HepG2 (cell line): ENCODE results near the gene KLHL18. TPM values are rescaled to one million over a fixed set of nuclear protein-coding genes. Genes with fewer than 3 reads are reported as not detected.

Source experiments
- AKAP8 ChIP-seq: sonication (generic); formaldehyde crosslinking; IDR thresholded peaks from 2 replicates; pipeline ENCODE4 v1.5.1; 2020; ENCODE audit warnings: mild to moderate bottlenecking, missing genetic modification reagents
- CEBPG ChIP-seq: IDR thresholded peaks from 2 replicates; pipeline ENCODE4 v1.6.1; 2016
- CERS6 ChIP-seq: sonication (generic); formaldehyde crosslinking; IDR thresholded peaks from 2 replicates; pipeline ENCODE4 v1.5.0; 2020; ENCODE audit warnings: missing genetic modification reagents
- CREB1 ChIP-seq, 2 experiments: fragments of 450-650 bp in 1 of 2; IDR thresholded peaks; 2 replicates each; pipeline ENCODE4 v1.6.1; 2016 to 2017; ENCODE audit warnings: control low read depth in 1 of 2, mild to moderate bottlenecking in 1 of 2, missing compliant biosample characterization in 1 of 2, missing genetic modification characterization in 1 of 2
- DMAP1 ChIP-seq: IDR thresholded peaks from 2 replicates; pipeline ENCODE4 v1.6.1; 2016
- DNMT1 ChIP-seq: sonication (generic); formaldehyde crosslinking; IDR thresholded peaks from 2 replicates; pipeline ENCODE4 v1.5.1; 2020; ENCODE audit warnings: mild to moderate bottlenecking, missing genetic modification reagents
- ELF4 ChIP-seq: sonication (generic); formaldehyde crosslinking; IDR thresholded peaks from 2 replicates; pipeline ENCODE4 v1.5.0; 2020; ENCODE audit warnings: missing genetic modification reagents, mild to moderate bottlenecking, moderate library complexity, borderline replicate concordance
- ERF ChIP-seq: IDR thresholded peaks from 2 replicates; pipeline ENCODE4 v1.6.1; 2018; ENCODE audit warnings: missing biosample characterization, missing genetic modification reagents
- EZH2 ChIP-seq: conservative IDR thresholded peaks from 2 replicates; pipeline ENCODE4 v1.6.1; 2012; ENCODE audit warnings: mild to moderate bottlenecking, low read depth, low read length, moderate library complexity
- HMGA1 ChIP-seq: sonication (generic); formaldehyde crosslinking; conservative IDR thresholded peaks from 2 replicates; pipeline ENCODE4 v1.4.0; 2020; ENCODE audit warnings: missing genetic modification reagents
- MAFF ChIP-seq: IDR thresholded peaks from 2 replicates; pipeline ENCODE4 v1.6.1; 2011; ENCODE audit warnings: low read depth, low read length, improper control_type of control experiment
- MAZ ChIP-seq, 2 experiments: sonication (generic) in 1 of 2; formaldehyde crosslinking in 1 of 2; IDR thresholded peaks; 2 replicates each; pipeline versions ENCODE4 v1.5.0 to v1.6.1; 2012 to 2020; ENCODE audit warnings: low read depth in 2 of 2, mild to moderate bottlenecking in 2 of 2, borderline replicate concordance in 1 of 2, improper control_type of control experiment in 1 of 2, low read length in 1 of 2, missing genetic modification reagents in 1 of 2, moderate library complexity in 1 of 2
- NCOA5 ChIP-seq: sonication (generic); formaldehyde crosslinking; IDR thresholded peaks from 2 replicates; pipeline ENCODE4 v1.4.0; 2020; ENCODE audit warnings: missing genetic modification reagents
- NR3C1 ChIP-seq: sonication (generic); formaldehyde crosslinking; IDR thresholded peaks from 2 replicates; pipeline ENCODE4 v1.4.0; 2020; ENCODE audit warnings: missing genetic modification reagents
- NRL ChIP-seq: sonication (generic); formaldehyde crosslinking; IDR thresholded peaks from 2 replicates; pipeline ENCODE4 v1.5.0; 2020; ENCODE audit warnings: missing genetic modification reagents, mild to moderate bottlenecking, moderate library complexity, borderline replicate concordance
- PPARG ChIP-seq: conservative IDR thresholded peaks from 2 replicates; pipeline ENCODE4 v1.6.1; 2016; ENCODE audit warnings: missing biosample characterization, missing genetic modification reagents
- REXO4 ChIP-seq: sonication (generic); formaldehyde crosslinking; IDR thresholded peaks from 2 replicates; pipeline ENCODE4 v1.8.0; 2022; ENCODE audit warnings: missing genetic modification reagents, mild to moderate bottlenecking, borderline replicate concordance
- SIN3B ChIP-seq: fragments of 150-350 bp; IDR thresholded peaks from 2 replicates; pipeline ENCODE4 v1.6.1; 2014; ENCODE audit warnings: low read length
- TBX3 ChIP-seq: fragments of 450-650 bp; IDR thresholded peaks from 2 replicates; pipeline ENCODE4 v1.6.1; 2017; ENCODE audit warnings: antibody characterized with exemption, mild to moderate bottlenecking, inconsistent platforms, borderline replicate concordance
- TP53 ChIP-seq: sonication (generic); formaldehyde crosslinking; conservative IDR thresholded peaks from 2 replicates; pipeline ENCODE4 v1.4.0; 2020; ENCODE audit warnings: missing genetic modification reagents
- ZBTB7B ChIP-seq: sonication (generic); formaldehyde crosslinking; IDR thresholded peaks from 2 replicates; pipeline ENCODE4 v1.4.0; 2020; ENCODE audit warnings: missing genetic modification reagents
- ZFP41 ChIP-seq: sonication (generic); formaldehyde crosslinking; IDR thresholded peaks from 2 replicates; pipeline ENCODE4 v1.4.0; 2020; ENCODE audit warnings: mild to moderate bottlenecking, missing genetic modification reagents, borderline replicate concordance
- ZNF674 ChIP-seq: sonication (generic); formaldehyde crosslinking; IDR thresholded peaks from 2 replicates; pipeline ENCODE4 v1.5.0; 2020; ENCODE audit warnings: low read depth, mild to moderate bottlenecking, missing genetic modification reagents
- ZNF839 ChIP-seq: sonication (generic); formaldehyde crosslinking; IDR thresholded peaks from 2 replicates; pipeline ENCODE4 v1.4.0; 2020; ENCODE audit warnings: missing genetic modification reagents, mild to moderate bottlenecking, borderline replicate concordance
- polyA plus RNA-seq, 8 experiments: library from polyadenylated mRNA; depleted of rRNA in 3 of 8; stranded (reverse) in 7 of 8; unstranded in 1 of 8; fragments of >200 nt; fragmentation: Illumina TruSeq in 4 of 8; extraction: Trizol in 4 of 8; gene quantifications; 2 replicates each; pipeline versions ENCODE4 v1.2.1 to v1.2.3, GENCODE V29; 2011 to 2016; ENCODE audit warnings: low read depth in 4 of 8, missing spikeins in 1 of 8, mixed read lengths in 1 of 8; ENCODE audit not compliant: insufficient read depth in 1 of 8
- total RNA-seq, 5 experiments: library from RNA; depleted of rRNA; stranded (reverse); fragments of >200 nt; fragmentation: Illumina TruSeq; extraction: Trizol; gene quantifications; 2 replicates each; pipeline ENCODE4 v1.2.3, GENCODE V29; 2016; ENCODE audit warnings: low read depth in 1 of 5
- TF ChIP-seq, protein P1 (sequence below): sonication (generic); formaldehyde crosslinking; IDR thresholded peaks from 2 replicates; pipeline ENCODE4 v1.4.0; 2020; ENCODE audit warnings: missing genetic modification reagents
- TF ChIP-seq, protein P2 (sequence below): sonication (generic); formaldehyde crosslinking; IDR thresholded peaks from 2 replicates; pipeline ENCODE4 v1.4.0; 2020; ENCODE audit warnings: missing genetic modification reagents, borderline replicate concordance

Gene KLHL18
- total and polyA plus RNA-seq, 2 of the 13 experiments (the other 11 are each of a cell fraction or from before 2014, with no cell fraction given) = 17.5 to 18.8 TPM

GRCh38 chr3:47394140-47394870, 111.6 kb downstream of the KLHL18 start (continued):
- no peak for TF ChIP-seq PPARG (CRISPR knock-in tag)
- TF ChIP-seq ZFP41 (CRISPR knock-in tag) = no peak
- no peak for TF ChIP-seq NCOA5 (CRISPR knock-in tag)
- TF ChIP-seq NRL (CRISPR knock-in tag) = no peak
- TF ChIP-seq DNMT1 (CRISPR knock-in tag) = no peak
- TF ChIP-seq ZNF839 = no peak
- no peak for TF ChIP-seq CERS6 (CRISPR knock-in tag)
- TF ChIP-seq ERF = 0 out of 2 replicates have a peak, but pooled peaks have one; percentile 25
- TF ChIP-seq ELF4 (CRISPR knock-in tag) = no peak
- no peak for TF ChIP-seq MAZ (IDR thresholded peaks at IDR 0.05; ENCODE audit: borderline replicate concordance, low read depth, low read length)
- no peak for TF ChIP-seq MAZ (CRISPR knock-in tag; IDR thresholded peaks at IDR 0.05; ENCODE audit: low read depth)
- 0 out of 2 replicates have a peak, but pooled peaks have one; percentile 25 for TF ChIP-seq CEBPG (CRISPR knock-in tag)
- TF ChIP-seq HMGA1 = no peak
- TF ChIP-seq TP53 = no peak
- TF ChIP-seq SIN3B = no peak
- TF ChIP-seq REXO4 (CRISPR knock-in tag) = no peak
- no peak for TF ChIP-seq AKAP8 (CRISPR knock-in tag)
- TF ChIP-seq, protein P1, sequence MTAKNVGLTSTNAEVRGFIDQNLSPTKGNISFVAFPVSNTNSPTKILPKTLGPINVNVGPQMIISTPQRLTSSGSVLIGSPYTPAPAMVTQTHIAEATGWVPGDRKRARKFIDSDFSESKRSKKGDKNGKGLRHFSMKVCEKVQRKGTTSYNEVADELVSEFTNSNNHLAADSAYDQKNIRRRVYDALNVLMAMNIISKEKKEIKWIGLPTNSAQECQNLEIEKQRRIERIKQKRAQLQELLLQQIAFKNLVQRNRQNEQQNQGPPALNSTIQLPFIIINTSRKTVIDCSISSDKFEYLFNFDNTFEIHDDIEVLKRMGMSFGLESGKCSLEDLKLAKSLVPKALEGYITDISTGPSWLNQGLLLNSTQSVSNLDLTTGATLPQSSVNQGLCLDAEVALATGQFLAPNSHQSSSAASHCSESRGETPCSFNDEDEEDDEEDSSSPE (CRISPR knock-in tag) = no peak
- TF ChIP-seq ZNF674 = no peak
- no peak for TF ChIP-seq DMAP1
- no peak for TF ChIP-seq ZBTB7B (CRISPR knock-in tag)
- no peak for TF ChIP-seq EZH2
- TF ChIP-seq, protein P2, sequence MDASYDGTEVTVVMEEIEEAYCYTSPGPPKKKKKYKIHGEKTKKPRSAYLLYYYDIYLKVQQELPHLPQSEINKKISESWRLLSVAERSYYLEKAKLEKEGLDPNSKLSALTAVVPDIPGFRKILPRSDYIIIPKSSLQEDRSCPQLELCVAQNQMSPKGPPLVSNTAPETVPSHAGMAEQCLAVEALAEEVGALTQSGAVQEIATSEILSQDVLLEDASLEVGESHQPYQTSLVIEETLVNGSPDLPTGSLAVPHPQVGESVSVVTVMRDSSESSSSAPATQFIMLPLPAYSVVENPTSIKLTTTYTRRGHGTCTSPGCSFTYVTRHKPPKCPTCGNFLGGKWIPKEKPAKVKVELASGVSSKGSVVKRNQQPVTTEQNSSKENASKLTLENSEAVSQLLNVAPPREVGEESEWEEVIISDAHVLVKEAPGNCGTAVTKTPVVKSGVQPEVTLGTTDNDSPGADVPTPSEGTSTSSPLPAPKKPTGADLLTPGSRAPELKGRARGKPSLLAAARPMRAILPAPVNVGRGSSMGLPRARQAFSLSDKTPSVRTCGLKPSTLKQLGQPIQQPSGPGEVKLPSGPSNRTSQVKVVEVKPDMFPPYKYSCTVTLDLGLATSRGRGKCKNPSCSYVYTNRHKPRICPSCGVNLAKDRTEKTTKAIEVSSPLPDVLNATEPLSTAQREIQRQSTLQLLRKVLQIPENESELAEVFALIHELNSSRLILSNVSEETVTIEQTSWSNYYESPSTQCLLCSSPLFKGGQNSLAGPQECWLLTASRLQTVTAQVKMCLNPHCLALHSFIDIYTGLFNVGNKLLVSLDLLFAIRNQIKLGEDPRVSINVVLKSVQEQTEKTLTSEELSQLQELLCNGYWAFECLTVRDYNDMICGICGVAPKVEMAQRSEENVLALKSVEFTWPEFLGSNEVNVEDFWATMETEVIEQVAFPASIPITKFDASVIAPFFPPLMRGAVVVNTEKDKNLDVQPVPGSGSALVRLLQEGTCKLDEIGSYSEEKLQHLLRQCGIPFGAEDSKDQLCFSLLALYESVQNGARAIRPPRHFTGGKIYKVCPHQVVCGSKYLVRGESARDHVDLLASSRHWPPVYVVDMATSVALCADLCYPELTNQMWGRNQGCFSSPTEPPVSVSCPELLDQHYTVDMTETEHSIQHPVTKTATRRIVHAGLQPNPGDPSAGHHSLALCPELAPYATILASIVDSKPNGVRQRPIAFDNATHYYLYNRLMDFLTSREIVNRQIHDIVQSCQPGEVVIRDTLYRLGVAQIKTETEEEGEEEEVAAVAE (CRISPR knock-in tag) = no peak
- no peak for TF ChIP-seq TBX3
- TF ChIP-seq CREB1 (IDR thresholded peaks at IDR 0.05) = no peak
- no peak for TF ChIP-seq CREB1 (CRISPR knock-in tag; IDR thresholded peaks at IDR 0.05)
- TF ChIP-seq MAFF = no peak
- TF ChIP-seq NR3C1 = no peak
